ENCODE measurements around the gene LRRC25.
"Not testable (repeated sequence)": the region's sequence is repeated elsewhere in the genome, so short reads cannot be mapped to it uniquely, and the experiment has no call there.

LRRC25 gene

GRCh38 chr19:18424122-18424889 lies 26.9 kb upstream of the LRRC25 start:
- no peak for DNase-seq

GRCh38 chr19:18423258-18424020 lies 26.0 kb upstream of the LRRC25 start:
- peak; percentile 45 for DNase-seq

- no peak for DNase-seq
Measured at GRCh38 chr19:18422530-18423191, 25.2 kb upstream of the LRRC25 start.

GRCh38 chr19:18421371-18421959 lies 24.0 kb upstream of the LRRC25 start:
- DNase-seq = no peak

- DNase-seq = no peak
Measured at GRCh38 chr19:18420930-18421329, 23.5 kb upstream of the LRRC25 start.

- peak; percentile 55 for DNase-seq
Measured at GRCh38 chr19:18419699-18420460, 22.5 kb upstream of the LRRC25 start.

- DNase-seq = peak; percentile 89
Measured at GRCh38 chr19:18419195-18419698, 21.8 kb upstream of the LRRC25 start, which contains the start of gene SSBP4. TSS of gene SSBP4 (plus strand) at chr19:18419398. CDS start at chr19:18419649, 251 bp downstream.

- peak; percentile 82 for DNase-seq
Measured at GRCh38 chr19:18418483-18419194, 21.2 kb upstream of the LRRC25 start.

- DNase-seq = peak; percentile 73
Measured at GRCh38 chr19:18418029-18418482, 20.6 kb upstream of the LRRC25 start.

GRCh38 chr19:18417250-18418028 lies 20.0 kb upstream of the LRRC25 start:
- peak; percentile 90 for DNase-seq

- DNase-seq = peak; percentile 95
Measured at GRCh38 chr19:18416778-18417249, 19.4 kb upstream of the LRRC25 start.

GRCh38 chr19:18415178-18415867 lies 17.9 kb upstream of the LRRC25 start:
- no peak for DNase-seq

- no peak for DNase-seq
Measured at GRCh38 chr19:18414504-18415177, 17.2 kb upstream of the LRRC25 start.

- DNase-seq = no peak
Measured at GRCh38 chr19:18412610-18413239, 15.3 kb upstream of the LRRC25 start.

- peak; percentile 68 for DNase-seq
Measured at GRCh38 chr19:18408053-18408476, 10.6 kb upstream of the LRRC25 start.

- no peak for DNase-seq
Measured at GRCh38 chr19:18406749-18407148, 9.3 kb upstream of the LRRC25 start.

- DNase-seq = not testable (repeated sequence)
Measured at GRCh38 chr19:18405754-18406153, 8.3 kb upstream of the LRRC25 start.

- not testable (repeated sequence) for DNase-seq
Measured at GRCh38 chr19:18402455-18403248, 5.2 kb upstream of the LRRC25 start.

All from DMS53 (cell line).